HepG2 (cell line): Measurements from ENCODE around the gene CCNA2. TPM values are rescaled to one million over a fixed set of nuclear protein-coding genes. Genes with fewer than 3 reads are reported as not detected.

Experiments used
- ATAC-seq: fragments of 200-7000 bp; cut with Tn5 transposase; 3 replicates; pipeline ENCODE4 v1.9.1; 2020; ENCODE audit warnings: mild to moderate bottlenecking, moderate library complexity
- BruUV-seq: library from RNA; stranded (reverse); fragments of 400-500 nt; replicated peaks from 2 replicates; lab custom pipeline; 2021; lab: Mats Ljungman, UMichigan
- CTCF ChIA-PET: fragments of 300-600 bp; formaldehyde crosslinking; extraction: SDS; loops from one replicate; lab custom pipeline; 2021; ENCODE audit warnings: low total read pairs, inconsistent platforms, low intra/inter-chr PET ratio; lab: Yijun Ruan, JAX
- POLR2A ChIA-PET: fragments of 350-600 bp; sonication (Branson Sonifier 250); formaldehyde crosslinking; loops from one replicate; lab custom pipeline; 2020; ENCODE audit warnings: antibody characterized with exemption, inconsistent platforms; lab: Yijun Ruan, JAX
- DNase-seq: peaks from one replicate; pipeline ENCODE4 v3.0.0-alpha.2; 2015; ENCODE audit warnings: low spot score
- FAIRE-seq: peaks from 3 replicates; lab custom pipeline; 2011; peaks lifted over from hg19 to GRCh38; lab: Jason Lieb, UNC
- H2AFZ ChIP-seq: one replicate; pipeline ENCODE4 v1.6.1; 2011; ENCODE audit warnings: low read length, inconsistent platforms
- H3K27ac ChIP-seq: fragments of 300-600 bp; 3 replicates; pipeline ENCODE4 v1.8.0; 2011; ENCODE audit warnings: mixed run types, mild to moderate bottlenecking, mixed read lengths, low read length, inconsistent platforms; ENCODE audit not compliant: insufficient read depth; ENCODE audit errors: extremely low read length
- H3K27me3 ChIP-seq, 2 experiments: fragments of 200-600 bp in 1 of 2; 2 replicates in 1 of 2; 3 replicates in 1 of 2; pipeline versions ENCODE4 v1.6.0 to v1.8.0; 2011; ENCODE audit warnings: low read length in 2 of 2, mild to moderate bottlenecking in 2 of 2, moderate library complexity in 2 of 2, inconsistent platforms in 1 of 2; ENCODE audit not compliant: insufficient read depth in 2 of 2, control insufficient read depth in 1 of 2
- H3K36me3 ChIP-seq, 2 experiments: fragments of 200-600 bp in 1 of 2; replicated peaks in 1 of 2; 2 replicates in 1 of 2; 3 replicates in 1 of 2; pipeline versions ENCODE4 v1.5.1 to v1.8.0; 2011; ENCODE audit warnings: low read length in 2 of 2, inconsistent platforms in 1 of 2; ENCODE audit not compliant: insufficient read depth in 2 of 2, control insufficient read depth in 1 of 2
- H3K4me1 ChIP-seq: 2 replicates; pipeline ENCODE4 v1.5.1; 2012; ENCODE audit warnings: low read length, inconsistent platforms; ENCODE audit not compliant: insufficient read depth
- H3K4me2 ChIP-seq: 2 replicates; pipeline ENCODE4 v1.6.0; 2011; ENCODE audit warnings: low read depth, low read length, inconsistent platforms
- H3K4me3 ChIP-seq, 3 experiments: fragments of 200-600 bp in 1 of 3; sonication (generic), shearing (Covaris generic) in 1 of 3; replicated peaks in 1 of 3; 2 replicates each; pipeline ENCODE4 v1.5.1; 2011 to 2016; ENCODE audit warnings: low read length in 3 of 3, inconsistent platforms in 2 of 3, low read depth in 2 of 3, mild to moderate bottlenecking in 2 of 3, control low read depth in 1 of 3, mixed read lengths in 1 of 3; ENCODE audit not compliant: insufficient read depth in 1 of 3
- H3K79me2 ChIP-seq: one replicate; pipeline ENCODE4 v1.6.1; 2011; ENCODE audit warnings: low read length, inconsistent platforms; ENCODE audit not compliant: insufficient read depth
- H3K9ac ChIP-seq: 2 replicates; pipeline ENCODE4 v1.6.0; 2011; ENCODE audit warnings: mild to moderate bottlenecking, low read depth, low read length, inconsistent platforms; ENCODE audit not compliant: insufficient read depth
- H3K9me3 ChIP-seq: 2 replicates; pipeline ENCODE4 v1.5.1; 2012; ENCODE audit warnings: mild to moderate bottlenecking, low read length
- H4K20me1 ChIP-seq: 2 replicates; pipeline ENCODE4 v1.6.0; 2011; ENCODE audit warnings: inconsistent platforms, mild to moderate bottlenecking, low read length, moderate library complexity; ENCODE audit not compliant: insufficient read depth
- CEBPG ChIP-seq: IDR thresholded peaks from 2 replicates; pipeline ENCODE4 v1.6.1; 2016
- ERF ChIP-seq: IDR thresholded peaks from 2 replicates; pipeline ENCODE4 v1.6.1; 2018; ENCODE audit warnings: missing biosample characterization, missing genetic modification reagents
- HCFC1 ChIP-seq: fragments of 150-350 bp; IDR thresholded peaks from 2 replicates; pipeline ENCODE4 v1.6.1; 2014; ENCODE audit warnings: low read depth, low read length
- HIVEP1 ChIP-seq: sonication (generic); formaldehyde crosslinking; IDR thresholded peaks from 2 replicates; pipeline ENCODE4 v1.4.0; 2020; ENCODE audit warnings: mild to moderate bottlenecking, missing genetic modification reagents
- LCORL ChIP-seq, 2 experiments: fragments of 450-650 bp in 1 of 2; sonication (generic) in 1 of 2; formaldehyde crosslinking in 1 of 2; IDR thresholded peaks; 2 replicates each; pipeline versions ENCODE4 v1.5.0 to v1.6.1; 2017 to 2020; ENCODE audit warnings: antibody characterized with exemption in 1 of 2, missing genetic modification reagents in 1 of 2
- NFYB ChIP-seq: sonication (generic); formaldehyde crosslinking; IDR thresholded peaks from 2 replicates; pipeline ENCODE4 v1.4.0; 2020; ENCODE audit warnings: missing genetic modification reagents
- SOX5 ChIP-seq: IDR thresholded peaks from 2 replicates; pipeline ENCODE4 v1.6.1; 2016; ENCODE audit warnings: borderline replicate concordance
- TFE3 ChIP-seq: IDR thresholded peaks from 2 replicates; pipeline ENCODE4 v1.6.1; 2016
- ZBTB46 ChIP-seq: sonication (generic); formaldehyde crosslinking; IDR thresholded peaks from 2 replicates; pipeline ENCODE4 v1.4.0; 2020; ENCODE audit warnings: mild to moderate bottlenecking, missing genetic modification reagents, borderline replicate concordance
- ZNF333 ChIP-seq: sonication (generic); formaldehyde crosslinking; IDR thresholded peaks from 2 replicates; pipeline ENCODE4 v1.4.0; 2020; ENCODE audit warnings: mild to moderate bottlenecking, missing genetic modification reagents, borderline replicate concordance
- ZNF788 ChIP-seq: sonication (generic); formaldehyde crosslinking; IDR thresholded peaks from 2 replicates; pipeline ENCODE4 v1.5.0; 2020; ENCODE audit warnings: mild to moderate bottlenecking, missing genetic modification reagents, borderline replicate concordance
- WGBS: methylation state at CpG from one replicate; pipeline ENCODE4 v1.1.6; 2017; ENCODE audit warnings: low lambda C conversion rate; 5-methylcytosine and 5-hydroxymethylcytosine counted together
- in situ Hi-C: cut with HindIII; loops from 2 replicates; pipeline ENCODE4 v1.10.0; 2017; ENCODE audit warnings: low pct_unique_long_range_greater_than_20kb; ENCODE audit not compliant: extremely low pct_ligation_motif_present
- intact Hi-C: fragments of 100-400 bp; cut with micrococcal nuclease; formaldehyde crosslinking; loops from one replicate; pipeline ENCODE4 v1.10.0; 2022; ENCODE audit not compliant: unreplicated experiment
- polyA plus RNA-seq, 8 experiments: library from polyadenylated mRNA; depleted of rRNA in 3 of 8; stranded (reverse) in 7 of 8; unstranded in 1 of 8; fragments of >200 nt; fragmentation: Illumina TruSeq in 4 of 8; extraction: Trizol in 4 of 8; gene quantifications; 2 replicates each; pipeline versions ENCODE4 v1.2.1 to v1.2.3, GENCODE V29; 2011 to 2016; ENCODE audit warnings: low read depth in 4 of 8, missing spikeins in 1 of 8, mixed read lengths in 1 of 8; ENCODE audit not compliant: insufficient read depth in 1 of 8
- total RNA-seq, 5 experiments: library from RNA; depleted of rRNA; stranded (reverse); fragments of >200 nt; fragmentation: Illumina TruSeq; extraction: Trizol; gene quantifications; 2 replicates each; pipeline ENCODE4 v1.2.3, GENCODE V29; 2016; ENCODE audit warnings: low read depth in 1 of 5
- TF ChIP-seq, protein P1 (sequence below): sonication (generic); formaldehyde crosslinking; IDR thresholded peaks from 2 replicates; pipeline ENCODE4 v1.8.1; 2023; ENCODE audit warnings: mild to moderate bottlenecking, moderate library complexity, missing genetic modification reagents

CCNA2 gene
- total and polyA plus RNA-seq, 2 of the 13 experiments (the other 11 are each of a cell fraction or from before 2014, with no cell fraction given), result 31.3 to 105 TPM

DNA sequence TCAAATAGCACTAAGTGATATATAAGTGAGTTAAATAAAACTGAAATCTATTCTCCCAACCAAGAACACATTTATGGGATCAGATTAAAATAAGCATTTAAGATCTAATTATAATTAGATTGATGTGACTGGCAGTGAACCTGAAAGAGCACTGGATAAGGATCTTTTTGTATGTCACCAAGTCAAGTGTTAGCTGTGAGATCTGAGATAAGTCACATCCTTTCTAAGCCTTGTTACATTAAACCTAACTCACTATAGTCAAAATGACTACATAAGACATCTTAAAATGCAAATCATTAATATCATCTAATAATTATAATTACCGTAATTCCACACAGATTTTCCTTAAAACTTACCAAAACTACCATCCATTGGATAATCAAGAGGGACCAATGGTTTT is 1.6 kb downstream of the CCNA2 start:
- in situ Hi-C loops (no loop called here), intact Hi-C loops (loop anchor here (5.0 kb wide), 3 partner anchors 330 to 1100 kb away; partner anchors contain the start of genes BLTP1 and NUDT6)
- 51% methylated on average over 1 of the region's 1 CpG for WGBS
- Histone ChIP-seq H3K27ac (peak overlapping the region; percentile 6), H3K4me2 (peak overlapping the region; percentile 78), H3K4me3 (peak overlapping the region; percentile 79 to 99 (median 90)), H3K4me1 (peaks cover 27% of the 10 kb centered on the region), H4K20me1 (no peaks in the 10 kb centered on the region), H3K36me3 (peaks cover 2 to 35% of the 10 kb centered on the region in 2 experiments; a peak in 4 of 5 replicates), H3K9me3 (no peaks in the 10 kb centered on the region), H3K79me2 (peaks cover 31% of the 10 kb centered on the region)
- no peak for DNase-seq
- POLR2A ChIA-PET, result interaction anchor here (2.1 kb wide), 1 partner anchor 21 kb away, joined by 9 read pairs; the partner anchor contains the start of gene EXOSC9
- FAIRE-seq, result no peak
- BruUV-seq, result no TSS peak
- TF ChIP-seq HIVEP1 (CRISPR knock-in tag) (no peak), SOX5 (no peak), NFYB (no peak), TFE3 (no peak), ZNF788 (no peak)
- TF ChIP-seq, all 625 proteins: peak for 0
- no peaks in the 10 kb centered on the region; a peak in 1 of 5 replicates for H3K27me3 ChIP-seq
- H3K9ac ChIP-seq, result peak overlapping the region; percentile 80; the same call in 1 of the 2 replicates
- H2AFZ ChIP-seq, result peak overlapping the region; percentile 45
- no peak for ATAC-seq
- CTCF ChIA-PET, result no interaction called here

- DNase-seq (no peak), ATAC-seq (no peak), FAIRE-seq (no peak)
- Histone ChIP-seq H4K20me1 (no peaks in the 10 kb centered on the region), H3K27ac (no peak overlapping the region), H3K9me3 (no peaks in the 10 kb centered on the region), H3K27me3 (no peaks in the 10 kb centered on the region; a peak in 1 of 5 replicates), H3K9ac (no peak overlapping the region), H3K4me2 (no peak overlapping the region), H3K4me1 (peaks cover 27% of the 10 kb centered on the region), H2AFZ (no peak overlapping the region), H3K36me3 (peaks cover 2 to 50% of the 10 kb centered on the region in 2 experiments; a peak in 4 of 5 replicates), H3K79me2 (peaks cover 31% of the 10 kb centered on the region), H3K4me3 (no peak overlapping the region)
- 97% methylated on average over 1 of the region's 1 CpG for WGBS
- ChIA-PET CTCF (no interaction called here), POLR2A (interaction anchor here (1.1 kb wide), 1 partner anchor 18 kb away, joined by 4 read pairs; the partner anchor contains the start of gene EXOSC9)
- in situ Hi-C loops (no loop called here), intact Hi-C loops (no loop called here)
- BruUV-seq, result no TSS peak
- no peak for TF ChIP-seq HCFC1
- TF ChIP-seq, protein P1, sequence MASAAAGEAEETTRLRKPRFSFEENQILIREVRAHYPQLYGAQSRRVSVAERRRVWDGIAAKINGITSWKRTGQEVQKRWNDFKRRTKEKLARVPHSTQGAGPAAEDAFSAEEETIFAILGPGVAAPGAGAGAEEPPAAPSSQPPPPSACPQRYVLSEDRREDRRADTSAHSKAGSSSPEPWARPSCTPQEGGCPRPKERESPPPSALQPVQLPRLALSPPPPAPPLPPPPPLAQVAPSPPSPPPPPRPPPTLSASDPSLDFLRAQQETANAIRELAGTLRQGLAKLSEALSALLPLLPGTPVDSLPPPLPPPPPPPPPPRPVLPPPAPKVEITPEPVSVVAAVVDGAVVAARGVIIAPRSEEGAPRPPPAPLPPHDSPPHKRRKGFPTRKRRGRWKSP, result no peak
- no peak for TF ChIP-seq ZNF333 (CRISPR knock-in tag)
- TF ChIP-seq ZBTB46 (CRISPR knock-in tag), result no peak
- TF ChIP-seq CEBPG (CRISPR knock-in tag), result no peak
- TF ChIP-seq ERF (CRISPR knock-in tag), result no peak
- TF ChIP-seq LCORL (IDR thresholded peaks at IDR 0.05), result no peak
- TF ChIP-seq LCORL (CRISPR knock-in tag; IDR thresholded peaks at IDR 0.05), result no peak
These were observed 4.3 kb downstream of the CCNA2 start for GRCh38 chr4:121819216-121819965.
